Muscle layer of duodenum (tissue), 2 donors: Measurements from ENCODE around the gene NOS1AP.
A peak's percentile ranks its signal among the peaks of the same experiment; 100 is the strongest.

ENCODE experiments used
- H3K27ac ChIP-seq: one replicate; pipeline ENCODE4 v1.7.0; 2013; ENCODE audit warnings: mild to moderate bottlenecking, low read length
- H3K27me3 ChIP-seq: one replicate; pipeline ENCODE4 v1.7.0; 2013; ENCODE audit warnings: low read depth, mild to moderate bottlenecking, control low read depth, low read length
- H3K36me3 ChIP-seq, 2 donors: one replicate each; pipeline ENCODE4 v1.7.0; 2013; ENCODE audit warnings: low read length in 2 of 2, control low read depth in 1 of 2, mild to moderate bottlenecking in 1 of 2; ENCODE audit not compliant: insufficient read depth in 2 of 2, control insufficient read depth in 1 of 2
- H3K4me1 ChIP-seq, 2 donors: one replicate each; pipeline ENCODE4 v1.7.0; 2013; ENCODE audit warnings: low read length in 2 of 2, mild to moderate bottlenecking in 2 of 2, control low read depth in 1 of 2, moderate library complexity in 1 of 2; ENCODE audit not compliant: insufficient read depth in 2 of 2, control insufficient read depth in 1 of 2
- H3K4me3 ChIP-seq, 2 donors: one replicate each; pipeline ENCODE4 v1.7.0; 2013; ENCODE audit warnings: low read length in 2 of 2, low read depth in 1 of 2, mild to moderate bottlenecking in 1 of 2
- H3K9me3 ChIP-seq, 2 donors: one replicate each; pipeline ENCODE4 v1.7.0; 2013; ENCODE audit warnings: low read length in 2 of 2, control low read depth in 1 of 2, mild to moderate bottlenecking in 1 of 2; ENCODE audit not compliant: control insufficient read depth in 1 of 2
- donor health status: healthy.

The NOS1AP gene

GRCh38 chr1:162264108-162264507 lies 194.6 kb downstream of the NOS1AP start:
- Histone ChIP-seq H3K27ac (no peak overlapping the region), H3K9me3 (no peaks in the 10 kb centered on the region), H3K27me3 (no peaks in the 10 kb centered on the region), H3K4me3 (no peak overlapping the region), H3K36me3 (no peaks in the 10 kb centered on the region), H3K4me1 (no peaks in the 10 kb centered on the region)

- no peak overlapping the region for H3K27ac ChIP-seq
- no peaks in the 10 kb centered on the region for H3K27me3 ChIP-seq
- H3K36me3 ChIP-seq, result no peaks in the 10 kb centered on the region
- H3K9me3 ChIP-seq, result no peaks in the 10 kb centered on the region
- no peaks in the 10 kb centered on the region for H3K4me1 ChIP-seq
- no peak overlapping the region for H3K4me3 ChIP-seq
These were observed 196.5 kb downstream of the NOS1AP start for GRCh38 chr1:162265983-162266382.

- H3K4me3 ChIP-seq, result no peak overlapping the region
- no peak overlapping the region for H3K27ac ChIP-seq
- H3K4me1 ChIP-seq, result no peaks in the 10 kb centered on the region
- no peaks in the 10 kb centered on the region for H3K27me3 ChIP-seq
- no peaks in the 10 kb centered on the region for H3K36me3 ChIP-seq
- no peaks in the 10 kb centered on the region for H3K9me3 ChIP-seq
These were observed 200.7 kb downstream of the NOS1AP start for GRCh38 chr1:162270016-162270770.

- H3K4me1 ChIP-seq, result no peaks in the 10 kb centered on the region
- H3K9me3 ChIP-seq, result no peaks in the 10 kb centered on the region
- no peak overlapping the region for H3K4me3 ChIP-seq
- no peaks in the 10 kb centered on the region for H3K27me3 ChIP-seq
- no peaks in the 10 kb centered on the region for H3K36me3 ChIP-seq
- no peak overlapping the region for H3K27ac ChIP-seq
These were observed 202.5 kb downstream of the NOS1AP start for GRCh38 chr1:162271972-162272371.

- Histone ChIP-seq H3K36me3 (no peaks in the 10 kb centered on the region), H3K4me1 (no peaks in the 10 kb centered on the region), H3K4me3 (no peak overlapping the region), H3K27ac (no peak overlapping the region), H3K9me3 (no peaks in the 10 kb centered on the region), H3K27me3 (no peaks in the 10 kb centered on the region)
These were observed 202.9 kb downstream of the NOS1AP start for GRCh38 chr1:162272419-162272818.

- Histone ChIP-seq H3K27ac (no peak overlapping the region), H3K36me3 (no peaks in the 10 kb centered on the region), H3K4me1 (no peaks in the 10 kb centered on the region), H3K9me3 (no peaks in the 10 kb centered on the region), H3K4me3 (no peak overlapping the region), H3K27me3 (no peaks in the 10 kb centered on the region)
These were observed 206.2 kb downstream of the NOS1AP start for GRCh38 chr1:162275622-162276175.

- Histone ChIP-seq H3K9me3 (no peaks in the 10 kb centered on the region), H3K4me1 (no peaks in the 10 kb centered on the region), H3K27me3 (no peaks in the 10 kb centered on the region), H3K4me3 (no peak overlapping the region), H3K36me3 (no peaks in the 10 kb centered on the region), H3K27ac (no peak overlapping the region)
These were observed 207.0 kb downstream of the NOS1AP start for GRCh38 chr1:162276493-162276892.

GRCh38 chr1:162279136-162279498 lies 209.6 kb downstream of the NOS1AP start:
- no peak overlapping the region for H3K27ac ChIP-seq
- H3K27me3 ChIP-seq, result no peaks in the 10 kb centered on the region
- no peaks in the 10 kb centered on the region for H3K36me3 ChIP-seq
- H3K4me3 ChIP-seq, result no peak overlapping the region
- no peaks in the 10 kb centered on the region for H3K9me3 ChIP-seq
- no peaks in the 10 kb centered on the region for H3K4me1 ChIP-seq

- no peaks in the 10 kb centered on the region for H3K27me3 ChIP-seq
- H3K27ac ChIP-seq, result no peak overlapping the region
- no peaks in the 10 kb centered on the region for H3K36me3 ChIP-seq
- no peaks in the 10 kb centered on the region for H3K9me3 ChIP-seq
- H3K4me3 ChIP-seq, result no peak overlapping the region
- H3K4me1 ChIP-seq, result peaks cover 4 to 7% of the 10 kb centered on the region in 2 donors
These were observed 211.9 kb downstream of the NOS1AP start for GRCh38 chr1:162281426-162281825.

GRCh38 chr1:162283657-162284056 lies 214.2 kb downstream of the NOS1AP start:
- Histone ChIP-seq H3K4me1 (peaks cover 4 to 7% of the 10 kb centered on the region in 2 donors), H3K27me3 (no peaks in the 10 kb centered on the region), H3K9me3 (no peaks in the 10 kb centered on the region), H3K4me3 (no peak overlapping the region), H3K27ac (no peak overlapping the region), H3K36me3 (no peaks in the 10 kb centered on the region)

- peaks cover 4 to 7% of the 10 kb centered on the region in 2 donors for H3K4me1 ChIP-seq
- H3K4me3 ChIP-seq, result no peak overlapping the region
- no peaks in the 10 kb centered on the region for H3K36me3 ChIP-seq
- no peaks in the 10 kb centered on the region for H3K27me3 ChIP-seq
- peak overlapping the region; percentile 70 for H3K27ac ChIP-seq
- no peaks in the 10 kb centered on the region for H3K9me3 ChIP-seq
These were observed 214.9 kb downstream of the NOS1AP start for GRCh38 chr1:162284206-162284955.
